Mesenchymal stem cell (in vitro differentiated cells and primary cell): ENCODE results near the gene ASB18.
A peak's percentile ranks its signal among the peaks of the same experiment; 100 is the strongest.

Source experiments
- DNase-seq: peaks from one replicate; pipeline ENCODE4 v3.0.0-alpha.2; 2013
- H2AFZ ChIP-seq: one replicate; pipeline ENCODE4 v1.6.1; 2013; ENCODE audit warnings: low read depth, mild to moderate bottlenecking, control low read depth, inconsistent platforms, low read length, moderate library complexity
- H2AK5ac ChIP-seq: 2 replicates; pipeline ENCODE4 v1.6.1; 2013; ENCODE audit warnings: low read length, moderate library complexity, mild to moderate bottlenecking, inconsistent platforms; ENCODE audit not compliant: severe bottlenecking
- H2BK120ac ChIP-seq: one replicate; pipeline ENCODE4 v1.6.1; 2013; ENCODE audit warnings: low read depth, mild to moderate bottlenecking, inconsistent platforms, low read length, moderate library complexity
- H2BK12ac ChIP-seq, 2 experiments: one replicate each; pipeline ENCODE4 v1.6.1; 2013; ENCODE audit warnings: inconsistent platforms in 2 of 2, low read length in 2 of 2, mild to moderate bottlenecking in 2 of 2, moderate library complexity in 2 of 2, control low read depth in 1 of 2
- H2BK15ac ChIP-seq: one replicate; pipeline ENCODE4 v1.6.1; 2013; ENCODE audit warnings: mild to moderate bottlenecking, low read depth, inconsistent platforms; ENCODE audit not compliant: poor library complexity, severe bottlenecking
- H2BK5ac ChIP-seq: 2 replicates; pipeline ENCODE4 v1.6.1; 2013; ENCODE audit warnings: low read depth, mild to moderate bottlenecking, low read length, control low read depth, inconsistent platforms; ENCODE audit not compliant: poor library complexity, severe bottlenecking
- H3K14ac ChIP-seq, 2 experiments: one replicate each; pipeline ENCODE4 v1.6.1; 2013; ENCODE audit warnings: inconsistent platforms in 2 of 2, low read length in 2 of 2, control low read depth in 1 of 2, mild to moderate bottlenecking in 1 of 2, moderate library complexity in 1 of 2
- H3K18ac ChIP-seq, 2 experiments: one replicate each; pipeline ENCODE4 v1.6.1; 2013; ENCODE audit warnings: inconsistent platforms in 2 of 2, low read length in 2 of 2, control low read depth in 1 of 2, low read depth in 1 of 2, mild to moderate bottlenecking in 1 of 2
- H3K23ac ChIP-seq, 2 experiments: one replicate each; pipeline ENCODE4 v1.6.1; 2013; ENCODE audit warnings: inconsistent platforms in 2 of 2, low read length in 2 of 2, mild to moderate bottlenecking in 2 of 2, moderate library complexity in 2 of 2, control low read depth in 1 of 2
- H3K27ac ChIP-seq: 2 replicates; pipeline ENCODE4 v1.5.1; 2013; ENCODE audit warnings: mild to moderate bottlenecking, moderate library complexity, low read length, control low read depth, inconsistent platforms; ENCODE audit not compliant: poor library complexity, severe bottlenecking
- H3K27me3 ChIP-seq, 2 experiments: 2 replicates each; pipeline versions ENCODE4 v1.6.1 to v1.7.0; 2013; ENCODE audit warnings: low read length in 2 of 2, mild to moderate bottlenecking in 2 of 2, moderate library complexity in 2 of 2, control low read depth in 1 of 2, inconsistent platforms in 1 of 2; ENCODE audit not compliant: control insufficient read depth in 1 of 2, insufficient read depth in 1 of 2
- H3K36me3 ChIP-seq, 2 experiments: 2 replicates each; pipeline versions ENCODE4 v1.6.1 to v1.7.0; 2013; ENCODE audit warnings: low read length in 2 of 2, control low read depth in 1 of 2, inconsistent platforms in 1 of 2, low read depth in 1 of 2, mild to moderate bottlenecking in 1 of 2; ENCODE audit not compliant: insufficient read depth in 2 of 2, control insufficient read depth in 1 of 2
- H3K4ac ChIP-seq, 2 experiments: one replicate each; pipeline ENCODE4 v1.6.1; 2013; ENCODE audit warnings: inconsistent platforms in 2 of 2, low read length in 2 of 2, mild to moderate bottlenecking in 2 of 2, moderate library complexity in 2 of 2, control low read depth in 1 of 2, low read depth in 1 of 2
- H3K4me1 ChIP-seq: 2 replicates; pipeline ENCODE4 v1.6.1; 2013; ENCODE audit warnings: low read depth, low read length, control low read depth; ENCODE audit not compliant: control insufficient read depth, insufficient read depth
- H3K4me2 ChIP-seq: 2 replicates; pipeline ENCODE4 v1.6.1; 2013; ENCODE audit warnings: low read length, mild to moderate bottlenecking, inconsistent platforms; ENCODE audit not compliant: poor library complexity, severe bottlenecking
- H3K4me3 ChIP-seq, 2 experiments: 2 replicates each; pipeline versions ENCODE4 v1.5.1 to v1.7.0; 2013; ENCODE audit warnings: low read length in 2 of 2, mild to moderate bottlenecking in 2 of 2, control low read depth in 1 of 2, low read depth in 1 of 2; ENCODE audit not compliant: insufficient read depth in 1 of 2
- H3K79me1 ChIP-seq: replicated peaks from 2 replicates; pipeline ENCODE4 v1.6.1; 2013; ENCODE audit warnings: mild to moderate bottlenecking, control low read depth, low read length, inconsistent platforms; ENCODE audit not compliant: poor library complexity, severe bottlenecking
- H3K9ac ChIP-seq: 2 replicates; pipeline ENCODE4 v1.7.0; 2013; ENCODE audit warnings: mild to moderate bottlenecking, low read length, moderate library complexity
- H3K9me3 ChIP-seq: 2 replicates; pipeline ENCODE4 v1.7.0; 2013; ENCODE audit warnings: mild to moderate bottlenecking, low read length; ENCODE audit not compliant: control insufficient read depth
- H4K8ac ChIP-seq: one replicate; pipeline ENCODE4 v1.6.1; 2013; ENCODE audit warnings: inconsistent platforms, mild to moderate bottlenecking, low read length, moderate library complexity
- H4K91ac ChIP-seq: one replicate; pipeline ENCODE4 v1.6.1; 2013; ENCODE audit warnings: mild to moderate bottlenecking, low read length, inconsistent platforms
- WGBS: methylation state at CpG from one replicate; pipeline ENCODE4 v1.1.7; 2013; ENCODE audit warnings: mixed read lengths; 5-methylcytosine and 5-hydroxymethylcytosine counted together

Gene ASB18

DNA sequence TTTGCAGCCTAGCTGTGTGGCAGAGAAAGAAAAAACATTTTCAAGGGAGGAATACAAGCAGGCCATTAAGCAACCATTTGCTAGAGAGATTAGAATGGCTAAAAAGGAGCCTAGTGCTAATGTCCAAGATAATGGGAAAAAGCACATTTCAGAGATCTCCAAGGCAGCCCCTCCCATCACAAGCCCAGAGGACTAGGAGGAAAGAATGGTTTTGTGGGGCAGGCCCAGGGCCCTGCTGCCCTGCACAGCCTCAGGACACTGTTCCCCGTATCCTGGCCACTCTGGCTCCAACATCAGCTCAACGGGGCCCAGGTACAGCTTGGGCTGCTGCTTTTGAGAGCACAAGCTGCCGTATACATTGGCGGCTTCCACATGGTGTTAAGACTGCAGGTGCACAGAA is 79.5 kb downstream of the ASB18 start:
- H2AK5ac ChIP-seq = no peak overlapping the region
- H3K4me2 ChIP-seq = no peak overlapping the region
- no peak for DNase-seq
- no peaks in the 10 kb centered on the region for H3K9me3 ChIP-seq
- no peak overlapping the region for H2BK12ac ChIP-seq
- H3K9ac ChIP-seq = no peak overlapping the region
- H3K23ac ChIP-seq = no peak overlapping the region
- H3K4me3 ChIP-seq = no peak overlapping the region
- peaks cover 0 to 44% of the 10 kb centered on the region in 2 experiments for H3K27me3 ChIP-seq
- H3K79me1 ChIP-seq = no peaks in the 10 kb centered on the region
- no peak overlapping the region for H4K8ac ChIP-seq
- H3K14ac ChIP-seq = no peak overlapping the region
- no peak overlapping the region for H3K27ac ChIP-seq
- no peak overlapping the region for H3K18ac ChIP-seq
- WGBS = 87% methylated on average over 4 of the region's 4 CpGs
- no peak overlapping the region for H3K4ac ChIP-seq
- H2BK120ac ChIP-seq = no peak overlapping the region
- no peaks in the 10 kb centered on the region for H3K36me3 ChIP-seq
- H2AFZ ChIP-seq = no peak overlapping the region
- H2BK15ac ChIP-seq = no peak overlapping the region
- peaks cover 1% of the 10 kb centered on the region for H3K4me1 ChIP-seq
- H2BK5ac ChIP-seq = no peak overlapping the region
- no peak overlapping the region for H4K91ac ChIP-seq

- Histone ChIP-seq H2AFZ (no peak overlapping the region), H3K18ac (no peak overlapping the region), H3K4me2 (no peak overlapping the region), H2BK5ac (no peak overlapping the region), H3K79me1 (no peaks in the 10 kb centered on the region), H4K8ac (no peak overlapping the region), H2BK120ac (no peak overlapping the region), H3K9ac (peak overlapping the region; percentile 29), H3K4ac (no peak overlapping the region), H3K23ac (no peak overlapping the region), H3K36me3 (no peaks in the 10 kb centered on the region), H3K9me3 (no peaks in the 10 kb centered on the region), H3K14ac (no peak overlapping the region), H3K4me3 (no peak overlapping the region), H3K4me1 (peaks cover 14% of the 10 kb centered on the region), H2BK12ac (no peak overlapping the region), H4K91ac (no peak overlapping the region), H2BK15ac (no peak overlapping the region), H3K27ac (no peak overlapping the region), H3K27me3 (peaks cover 0 to 56% of the 10 kb centered on the region in 2 experiments), H2AK5ac (no peak overlapping the region)
- WGBS = 96% methylated on average over 1 of the region's 9 CpGs
- peak; percentile 70 for DNase-seq
Observed at GRCh38 chr2:236180831-236181453, 83.3 kb downstream of the ASB18 start.

DNA sequence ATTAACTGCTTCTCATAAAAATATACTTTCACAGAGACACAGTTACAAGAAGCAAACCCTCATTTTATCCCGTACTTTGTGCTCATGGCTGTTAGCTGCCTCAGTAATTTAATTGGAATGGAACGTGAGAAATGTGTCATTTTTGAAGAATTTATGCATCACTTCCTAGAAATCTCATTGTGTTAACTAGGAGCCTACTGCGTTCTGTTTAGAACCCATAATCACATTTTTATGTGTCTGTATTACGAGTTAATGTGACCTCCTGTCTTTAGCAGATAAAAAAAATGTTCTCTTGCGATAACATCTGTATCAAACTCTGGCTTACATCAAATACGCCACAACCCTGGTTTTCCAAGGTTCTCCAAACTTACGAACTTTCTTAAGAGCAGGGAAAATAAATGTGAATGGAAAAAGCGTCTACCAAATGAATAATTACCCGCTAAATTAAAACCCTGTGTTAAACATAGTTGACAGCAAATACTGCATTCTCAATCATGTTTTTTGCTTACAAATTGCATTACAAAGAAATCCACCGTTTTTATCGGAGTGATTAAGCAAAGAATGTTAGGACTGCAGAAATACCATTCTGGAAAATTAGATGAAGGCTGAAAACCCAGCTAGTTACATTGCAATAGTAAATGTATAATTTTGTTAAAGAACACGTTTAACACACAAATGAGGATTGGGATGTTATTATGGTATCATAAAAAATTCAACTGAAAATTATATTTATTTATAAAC is 84.0 kb downstream of the ASB18 start:
- WGBS = no CpG with 5 or more reads among the region's 12 CpGs
- Histone ChIP-seq H3K23ac (no peak overlapping the region), H3K27ac (peak overlapping the region; percentile 71), H2BK12ac (no peak overlapping the region), H4K91ac (no peak overlapping the region), H3K79me1 (no peaks in the 10 kb centered on the region), H3K4me2 (peak overlapping the region; percentile 59), H3K9ac (peak overlapping the region; percentile 29), H4K8ac (no peak overlapping the region), H3K27me3 (peaks cover 0 to 59% of the 10 kb centered on the region in 2 experiments), H3K4me3 (peak overlapping the region in 1 of 2 experiments; percentile 47), H2BK120ac (no peak overlapping the region), H3K4me1 (peaks cover 17% of the 10 kb centered on the region), H3K9me3 (no peaks in the 10 kb centered on the region), H3K4ac (no peak overlapping the region), H2AFZ (no peak overlapping the region), H3K14ac (no peak overlapping the region), H2BK5ac (no peak overlapping the region), H2BK15ac (no peak overlapping the region), H2AK5ac (no peak overlapping the region), H3K36me3 (no peaks in the 10 kb centered on the region), H3K18ac (no peak overlapping the region)
- peak; percentile 32 for DNase-seq

DNA sequence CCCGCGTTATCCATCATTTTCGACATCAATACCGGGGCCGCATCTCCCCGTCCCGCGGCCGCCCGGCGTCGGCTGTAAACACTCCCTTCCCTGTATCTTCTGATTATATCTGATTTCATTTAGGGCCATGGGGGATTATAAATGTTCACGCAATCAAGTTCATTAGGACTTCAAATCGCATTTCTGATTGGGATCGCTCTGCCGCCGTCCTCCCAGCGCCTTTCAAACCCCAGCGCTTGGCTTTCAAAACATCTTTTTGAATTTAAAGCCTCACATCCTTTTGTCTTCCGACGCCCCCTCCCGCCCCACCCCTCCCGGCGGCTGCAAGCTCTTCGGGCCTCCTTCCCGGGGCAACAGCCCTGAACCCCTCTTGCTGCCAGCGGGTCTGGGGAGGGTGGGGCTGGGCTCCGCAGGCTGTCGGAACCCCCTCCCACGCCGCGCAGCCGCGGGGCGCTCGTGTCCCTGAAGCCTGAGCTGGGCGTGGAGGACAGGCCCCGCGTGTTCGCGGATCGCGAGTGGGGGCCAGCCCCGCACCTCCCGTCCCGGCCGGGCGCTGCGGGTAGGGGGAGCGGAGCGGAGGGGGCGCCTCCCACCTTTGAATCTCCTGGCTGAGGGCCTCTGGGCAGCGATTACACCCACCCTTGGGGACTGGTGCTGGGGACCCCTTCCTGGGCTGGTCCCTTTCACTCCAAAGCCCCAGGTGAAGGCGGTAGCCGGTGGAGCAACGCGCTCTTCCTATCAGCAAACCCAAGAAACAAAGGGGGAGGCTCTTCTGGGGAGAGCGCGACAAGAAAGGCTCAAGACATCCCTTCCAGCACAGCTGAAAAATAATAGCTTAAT is 84.8 kb downstream of the ASB18 start:
- no peaks in the 10 kb centered on the region for H3K36me3 ChIP-seq
- H3K4me2 ChIP-seq = peak overlapping the region; percentile 59
- no peak overlapping the region for H2BK12ac ChIP-seq
- no peak overlapping the region for H2BK120ac ChIP-seq
- H3K4ac ChIP-seq = no peak overlapping the region
- peaks cover 1 to 60% of the 10 kb centered on the region in 2 experiments for H3K27me3 ChIP-seq
- no peaks in the 10 kb centered on the region for H3K79me1 ChIP-seq
- H4K91ac ChIP-seq = no peak overlapping the region
- peak overlapping the region; percentile 47 to 73 for H3K4me3 ChIP-seq
- peak overlapping the region; percentile 41 for H4K8ac ChIP-seq
- H3K27ac ChIP-seq = peak overlapping the region; percentile 71
- H3K9me3 ChIP-seq = no peaks in the 10 kb centered on the region
- no peak overlapping the region for H2AFZ ChIP-seq
- 10% methylated on average over 59 of the region's 59 CpGs for WGBS
- no peak overlapping the region for H2BK15ac ChIP-seq
- peak; percentile 21 for DNase-seq
- no peak overlapping the region for H2AK5ac ChIP-seq
- H3K18ac ChIP-seq = peak overlapping the region in 1 of 2 experiments; percentile 40
- H3K4me1 ChIP-seq = peaks cover 20% of the 10 kb centered on the region
- H2BK5ac ChIP-seq = no peak overlapping the region
- peak overlapping the region in 1 of 2 experiments; percentile 55 for H3K14ac ChIP-seq
- no peak overlapping the region for H3K23ac ChIP-seq
- peak overlapping the region; percentile 58 for H3K9ac ChIP-seq
